GM19328 (cell line): ENCODE measurements around the gene HSPA2.
"Not testable (repeated sequence)": the region's sequence is repeated elsewhere in the genome, so short reads cannot be mapped to it uniquely, and the experiment has no call there.

Experiments
- ATAC-seq: cut with Tn5 transposase; IDR thresholded peaks from one replicate; pipeline ENCODE4 v1.9.1; 2021; ENCODE audit warnings: mild to moderate bottlenecking, moderate library complexity; ENCODE audit not compliant: unreplicated experiment

The HSPA2 gene

GRCh38 chr14:64558216-64558615 is 17.7 kb downstream of the HSPA2 start:
- not testable (repeated sequence) for ATAC-seq

GRCh38 chr14:64561631-64562030 is 21.1 kb downstream of the HSPA2 start:
- ATAC-seq: no peak

GRCh38 chr14:64562436-64562835 is 21.9 kb downstream of the HSPA2 start:
- ATAC-seq: no peak

GRCh38 chr14:64563696-64564095 is 23.2 kb downstream of the HSPA2 start:
- ATAC-seq: no peak

GRCh38 chr14:64566651-64567122 is 26.1 kb downstream of the HSPA2 start:
- no peak for ATAC-seq

GRCh38 chr14:64569138-64569631 is 28.6 kb downstream of the HSPA2 start:
- no peak for ATAC-seq

GRCh38 chr14:64569646-64570045 is 29.1 kb downstream of the HSPA2 start:
- not testable (repeated sequence) for ATAC-seq

GRCh38 chr14:64572386-64573104 is 32.0 kb downstream of the HSPA2 start:
- no peak for ATAC-seq

- no peak for ATAC-seq
Observed at GRCh38 chr14:64573109-64573508, 32.6 kb downstream of the HSPA2 start.

GRCh38 chr14:64574371-64575107 is 34.0 kb downstream of the HSPA2 start:
- no peak for ATAC-seq

GRCh38 chr14:64577211-64577610 is 36.7 kb downstream of the HSPA2 start:
- ATAC-seq: no peak

GRCh38 chr14:64580467-64580866 is 39.9 kb downstream of the HSPA2 start:
- ATAC-seq: no peak

- ATAC-seq: no peak
Observed at GRCh38 chr14:64581363-64581762, 40.8 kb downstream of the HSPA2 start.

- ATAC-seq: no peak
Observed at GRCh38 chr14:64581817-64582216, 41.3 kb downstream of the HSPA2 start.

GRCh38 chr14:64584190-64584589 is 43.6 kb downstream of the HSPA2 start:
- no peak for ATAC-seq

- no peak for ATAC-seq
Observed at GRCh38 chr14:64591809-64592208, 51.3 kb downstream of the HSPA2 start.
